GM19043 (cell line): ENCODE data around the gene STH.
"Not testable (repeated sequence)": the region's sequence is repeated elsewhere in the genome, so short reads cannot be mapped to it uniquely, and the experiment has no call there.

Experiments
- ATAC-seq: cut with Tn5 transposase; IDR thresholded peaks from one replicate; pipeline ENCODE4 v1.9.1; 2021; ENCODE audit warnings: low read depth; ENCODE audit not compliant: unreplicated experiment

The STH gene, protein sequence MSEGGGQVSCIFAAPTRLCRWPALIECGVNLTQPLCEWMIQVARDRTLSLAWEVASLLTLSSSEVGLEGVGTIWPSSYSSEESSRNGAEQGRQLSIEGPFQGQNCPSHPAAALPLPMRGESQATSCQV

DNA sequence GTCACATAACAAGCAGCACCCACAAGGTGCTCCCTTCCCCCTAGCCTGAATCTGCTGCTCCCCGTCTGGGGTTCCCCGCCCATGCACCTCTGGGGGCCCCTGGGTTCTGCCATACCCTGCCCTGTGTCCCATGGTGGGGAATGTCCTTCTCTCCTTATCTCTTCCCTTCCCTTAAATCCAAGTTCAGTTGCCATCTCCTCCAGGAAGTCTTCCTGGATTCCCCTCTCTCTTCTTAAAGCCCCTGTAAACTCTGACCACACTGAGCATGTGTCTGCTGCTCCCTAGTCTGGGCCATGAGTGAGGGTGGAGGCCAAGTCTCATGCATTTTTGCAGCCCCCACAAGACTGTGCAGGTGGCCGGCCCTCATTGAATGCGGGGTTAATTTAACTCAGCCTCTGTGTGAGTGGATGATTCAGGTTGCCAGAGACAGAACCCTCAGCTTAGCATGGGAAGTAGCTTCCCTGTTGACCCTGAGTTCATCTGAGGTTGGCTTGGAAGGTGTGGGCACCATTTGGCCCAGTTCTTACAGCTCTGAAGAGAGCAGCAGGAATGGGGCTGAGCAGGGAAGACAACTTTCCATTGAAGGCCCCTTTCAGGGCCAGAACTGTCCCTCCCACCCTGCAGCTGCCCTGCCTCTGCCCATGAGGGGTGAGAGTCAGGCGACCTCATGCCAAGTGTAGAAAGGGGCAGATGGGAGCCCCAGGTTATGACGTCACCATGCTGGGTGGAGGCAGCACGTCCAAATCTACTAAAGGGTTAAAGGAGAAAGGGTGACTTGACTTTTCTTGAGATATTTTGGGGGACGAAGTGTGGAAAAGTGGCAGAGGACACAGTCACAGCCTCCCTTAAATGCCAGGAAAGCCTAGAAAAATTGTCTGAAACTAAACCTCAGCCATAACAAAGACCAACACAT, at the start of gene STH:
Gene STH, plus strand, starts transcription at position 264 of the 913 bp plus-strand sequence. Its CDS starts 30 bp downstream, at position 294.
- ATAC-seq: no peak

DNA sequence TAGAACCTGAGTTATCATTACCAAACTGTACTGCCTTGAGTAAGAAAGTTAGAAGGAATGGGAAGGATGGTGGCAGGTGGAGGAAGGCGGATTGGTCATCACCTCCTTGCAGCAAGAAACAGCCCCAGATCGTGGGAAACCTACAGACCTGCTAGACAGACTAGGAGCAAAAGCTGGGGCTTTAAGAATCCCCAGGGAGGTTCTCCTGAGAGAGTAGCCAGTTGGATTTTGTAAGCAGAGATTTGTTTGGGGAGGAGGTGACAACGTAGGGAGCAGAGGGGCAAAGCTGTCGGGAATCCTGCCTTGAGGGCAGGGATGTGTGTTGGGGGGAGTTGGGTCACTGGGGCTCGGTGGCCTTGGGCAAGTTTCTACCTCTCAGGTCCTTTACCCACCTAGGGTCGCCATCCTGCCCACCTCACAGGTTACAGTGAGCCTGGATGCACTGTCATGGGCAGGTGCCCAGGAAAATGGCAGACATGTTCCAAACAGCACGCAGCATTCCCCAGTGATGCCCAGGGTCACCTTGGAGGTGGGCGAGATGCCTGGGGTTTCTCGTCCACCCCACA, 49.2 kb upstream of the STH start:
- ATAC-seq: no peak

DNA sequence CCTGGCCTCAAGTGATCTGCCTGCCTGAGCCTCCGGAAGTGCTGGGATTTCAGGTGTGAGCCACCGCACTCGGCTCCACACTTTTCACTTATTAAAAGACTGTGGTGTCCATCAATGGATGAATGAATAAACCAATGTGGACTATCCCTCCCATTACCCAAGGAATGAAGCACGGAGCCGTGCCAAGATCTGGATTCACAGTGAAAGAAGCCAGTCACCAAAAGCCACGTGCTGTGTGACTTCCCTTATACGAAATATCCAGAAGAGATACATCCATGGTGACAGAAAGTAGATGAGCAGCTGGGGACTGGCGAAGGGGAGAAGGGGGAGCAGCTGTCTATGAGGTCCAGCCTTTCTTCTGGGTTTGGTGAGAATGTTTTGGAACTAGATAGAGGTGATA, 48.2 kb upstream of the STH start:
- ATAC-seq: no peak

DNA sequence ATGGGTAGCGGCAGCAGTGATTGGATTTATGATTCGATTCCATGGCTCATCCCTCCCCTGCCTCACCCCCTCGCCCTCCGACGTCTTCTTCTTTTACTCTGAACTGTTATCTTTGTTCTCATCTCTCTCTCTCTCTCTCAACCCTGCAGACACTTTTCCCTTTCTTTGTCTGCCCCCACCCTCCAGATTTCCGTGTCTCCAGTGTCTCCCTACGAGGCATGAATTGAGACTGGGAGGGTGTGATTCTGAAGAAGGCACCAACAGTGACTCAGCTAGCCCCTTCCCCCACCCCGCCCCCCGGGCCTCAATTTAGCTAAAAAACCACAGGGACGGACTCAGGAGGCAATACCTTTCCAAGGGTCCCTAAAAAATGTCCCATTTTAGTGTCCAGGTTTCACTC, 47.6 kb upstream of the STH start:
- ATAC-seq: no peak

DNA sequence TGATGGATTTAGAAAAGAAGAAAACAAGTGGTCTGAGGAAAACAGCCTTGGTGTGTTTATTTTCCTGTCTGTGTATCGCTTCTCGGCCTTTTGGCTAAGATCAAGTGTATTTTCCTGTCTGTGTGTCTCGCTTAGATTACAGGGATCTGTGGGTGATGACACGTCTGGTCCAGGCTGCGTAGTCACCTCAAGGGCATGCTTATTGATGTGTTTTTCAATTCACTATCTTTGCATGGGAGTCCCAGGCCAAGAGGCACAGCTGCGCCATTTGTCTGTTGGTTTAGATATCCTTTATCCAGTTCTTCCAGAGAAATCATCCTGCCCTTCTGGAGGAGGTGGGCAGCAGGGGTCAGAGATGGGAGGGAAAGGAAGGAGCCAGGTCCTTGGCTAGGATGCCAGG, 47.1 kb upstream of the STH start:
- ATAC-seq: no peak

DNA sequence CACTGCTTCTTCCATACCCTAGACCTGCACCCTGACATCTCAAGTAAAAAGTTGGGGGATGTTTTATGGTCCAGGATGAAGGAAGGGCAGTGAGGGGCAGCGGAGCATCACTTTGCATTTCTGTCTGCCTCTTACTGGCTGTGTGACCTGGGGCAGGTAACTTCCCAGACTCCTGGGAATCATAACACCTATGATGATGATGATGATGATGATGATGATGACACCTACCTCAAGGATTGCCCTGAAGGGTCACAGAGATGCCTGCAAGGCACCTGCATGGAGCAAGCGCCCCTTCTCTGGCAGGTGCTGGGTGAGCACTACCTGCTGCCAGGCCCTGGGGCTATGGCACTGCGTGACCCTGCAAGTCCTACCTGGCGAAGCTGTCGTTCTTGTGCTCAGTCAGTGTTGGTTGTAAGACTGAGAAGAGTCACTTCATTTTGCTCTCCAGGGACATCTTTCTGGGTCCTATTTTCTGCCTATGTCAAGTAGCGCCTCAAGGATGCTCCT, 46.2 kb upstream of the STH start:
- ATAC-seq: no peak

DNA sequence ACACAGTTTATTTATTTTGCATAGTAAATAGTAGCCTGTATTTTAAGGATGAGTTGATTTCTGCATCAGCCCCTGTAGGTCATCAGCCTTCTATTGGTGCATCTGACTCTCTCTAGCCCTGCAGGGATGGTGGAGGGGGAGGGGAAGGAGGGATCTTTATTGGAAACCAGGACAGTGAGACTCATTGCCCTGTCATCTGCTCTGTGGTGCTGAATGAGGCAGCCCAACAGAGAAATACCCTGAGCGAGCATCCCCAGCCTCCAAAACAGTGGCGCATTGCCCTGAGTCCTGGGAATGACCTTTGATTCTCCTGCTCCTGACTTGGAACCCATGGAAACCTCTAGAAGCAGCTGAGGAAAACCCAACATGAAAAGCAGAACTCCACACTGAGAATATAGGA, 45.5 kb upstream of the STH start:
- ATAC-seq: no peak

DNA sequence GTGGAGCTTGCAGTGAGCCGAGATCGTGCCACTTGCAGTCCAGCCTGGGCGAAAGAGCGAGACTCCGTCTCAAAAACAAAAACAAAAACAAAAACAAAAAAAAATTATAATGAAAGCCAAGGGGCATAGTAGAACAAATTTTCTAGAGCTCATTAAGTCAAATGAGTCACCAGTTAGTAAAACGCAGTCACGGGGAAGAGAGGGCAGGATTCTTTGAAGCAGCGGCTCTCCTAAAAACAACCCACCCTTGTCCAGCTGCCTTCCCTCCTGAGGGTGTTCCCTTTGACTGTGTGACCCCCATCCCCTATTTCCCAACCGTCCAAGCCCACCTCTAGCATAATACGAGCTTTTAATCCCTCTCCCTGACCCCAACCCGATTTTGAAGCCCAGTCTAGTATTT, 44.1 kb upstream of the STH start:
- no peak for ATAC-seq

DNA sequence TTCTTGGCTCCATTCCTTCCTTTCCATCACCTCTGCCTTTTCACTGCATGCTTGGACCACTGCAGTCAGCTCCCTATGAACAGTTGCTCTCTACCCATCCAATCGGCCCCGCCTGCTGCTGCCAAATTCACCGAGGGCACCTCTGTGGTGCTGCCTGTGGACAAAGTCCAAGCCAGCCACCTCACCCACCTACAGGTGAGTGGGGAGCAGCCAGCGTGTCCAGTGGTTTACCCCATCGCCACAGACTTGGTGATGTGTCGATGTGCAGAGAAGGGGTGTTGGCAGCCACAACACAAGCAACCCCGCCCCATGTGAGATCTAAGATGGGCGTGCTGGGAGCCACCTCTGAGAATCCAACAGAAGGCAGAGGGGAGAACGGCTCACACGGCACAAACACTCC, 43.7 kb upstream of the STH start:
- ATAC-seq: no peak

DNA sequence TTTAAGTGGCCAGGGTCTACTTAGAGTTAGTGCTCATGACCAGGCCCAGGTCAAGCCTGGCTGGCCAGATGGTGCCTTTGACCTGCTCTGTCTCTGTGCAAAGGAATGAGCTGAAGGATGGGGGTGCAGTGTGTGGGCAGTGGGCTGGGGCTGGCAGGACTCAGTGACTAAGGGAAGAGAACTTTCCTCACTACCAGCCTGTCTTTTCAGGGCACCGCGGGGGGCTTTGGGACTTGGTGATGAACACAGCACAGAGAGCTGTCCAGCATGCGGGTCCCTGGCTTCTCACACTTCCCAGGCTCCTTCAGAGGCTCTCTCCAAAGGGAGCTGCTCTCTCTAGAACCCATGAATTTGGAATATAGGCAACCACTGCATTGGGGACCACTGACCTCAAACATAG, 43.0 kb upstream of the STH start:
- no peak for ATAC-seq

DNA sequence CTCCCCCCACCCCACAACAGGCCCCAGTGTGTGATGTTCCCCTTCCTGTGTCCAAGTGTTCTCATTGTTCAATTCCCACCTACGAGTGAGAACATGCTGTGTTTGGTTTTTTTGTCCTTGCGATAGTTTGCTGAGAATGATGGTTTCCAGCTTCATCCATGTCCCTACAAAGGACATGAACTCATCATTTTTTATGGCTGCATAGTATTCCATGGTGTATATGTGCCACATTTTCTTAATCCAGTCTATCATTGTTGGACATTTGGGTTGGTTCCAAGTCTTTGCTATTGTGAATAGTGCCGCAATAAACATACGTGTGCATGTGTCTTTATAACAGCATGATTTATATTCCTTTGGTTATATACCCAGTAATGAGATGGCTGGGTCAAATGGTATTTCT, 42.3 kb upstream of the STH start:
- not testable (repeated sequence) for ATAC-seq

DNA sequence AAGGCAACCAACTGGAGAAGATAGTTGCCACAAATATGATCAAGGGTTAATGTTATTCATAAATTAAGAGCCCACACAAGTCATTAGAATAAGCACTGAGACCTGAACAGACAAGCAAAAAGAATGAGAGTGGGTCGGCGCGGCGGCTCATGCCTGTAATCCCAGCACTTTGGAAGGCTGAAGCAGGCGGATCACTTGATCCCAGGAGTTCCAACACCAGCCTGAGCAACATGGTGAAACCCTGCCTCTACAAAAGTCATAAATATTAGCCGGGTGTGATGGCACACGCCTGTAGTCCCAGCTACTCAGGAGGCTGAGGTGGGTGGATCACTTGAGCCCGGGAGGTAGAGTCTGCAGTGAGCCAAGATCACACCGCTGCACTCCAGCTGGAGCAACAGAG, 40.7 kb upstream of the STH start:
- no peak for ATAC-seq

DNA sequence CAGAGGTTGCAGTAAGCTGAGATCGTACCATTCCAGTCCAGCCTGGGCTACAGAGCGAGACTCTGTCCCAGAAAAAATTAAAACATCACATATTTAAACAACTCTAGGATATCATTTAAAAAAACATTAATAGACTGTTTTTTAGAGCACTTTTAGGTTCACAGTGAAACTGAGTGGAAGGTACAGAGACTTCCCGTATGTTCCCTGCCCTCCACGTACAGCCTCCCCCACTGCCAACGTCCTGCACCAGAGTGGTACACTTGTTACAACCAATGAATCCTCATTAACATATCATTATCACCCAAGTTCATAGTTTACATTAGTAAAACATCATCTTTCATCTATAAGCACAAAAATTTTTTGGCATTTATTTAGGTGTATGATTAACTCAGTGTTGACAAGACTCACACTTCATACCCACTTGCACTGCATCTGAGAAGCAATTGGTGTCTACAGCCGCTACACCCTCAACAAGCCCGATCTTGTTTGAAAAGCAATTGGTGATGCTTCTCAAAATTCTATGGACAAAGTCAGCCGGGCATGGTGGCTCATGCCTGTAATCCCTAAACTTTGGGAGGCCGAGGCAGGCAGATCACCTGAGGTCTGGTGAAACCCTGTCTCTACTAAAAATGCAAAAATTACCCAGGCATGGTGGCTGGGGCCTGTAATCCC, 39.9 kb upstream of the STH start:
- no peak for ATAC-seq

DNA sequence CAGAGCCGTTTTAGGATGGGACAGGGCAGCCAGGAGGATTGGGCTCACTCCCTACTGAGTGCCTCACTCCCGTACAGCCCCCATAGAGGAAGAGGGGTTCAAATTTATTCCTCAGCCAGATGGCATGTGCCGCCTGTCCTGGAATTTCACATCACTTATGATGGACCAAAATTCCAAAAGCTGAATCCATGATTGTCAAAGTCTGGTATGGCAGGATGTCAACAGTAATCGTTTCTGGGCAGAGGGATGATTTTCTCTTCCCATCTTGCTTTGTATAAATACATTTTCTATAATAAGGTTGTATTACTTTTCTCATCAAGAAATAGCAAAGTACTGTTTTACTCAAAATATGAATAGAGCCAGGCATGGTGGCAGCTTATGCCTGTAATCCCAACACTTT, 38.7 kb upstream of the STH start:
- ATAC-seq: no peak

DNA sequence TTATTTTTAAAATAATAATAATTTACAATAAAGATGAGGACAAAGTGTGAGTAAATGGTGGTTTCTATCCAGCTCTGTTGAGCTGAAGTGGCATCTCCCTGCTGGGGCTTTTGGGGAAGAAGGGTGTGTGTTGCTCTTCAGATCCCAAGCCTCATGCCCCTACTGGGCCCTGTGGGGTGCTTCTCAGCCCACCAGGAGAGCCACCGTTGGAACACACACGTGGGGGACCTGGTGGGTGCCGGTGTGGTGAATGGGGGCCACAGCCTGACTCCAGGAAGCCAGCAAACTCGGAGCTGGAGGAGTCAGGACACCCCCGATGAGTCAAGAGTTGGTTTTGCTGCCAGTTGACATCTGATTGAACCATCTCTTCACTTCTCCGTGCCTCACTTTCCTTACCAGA, 37.8 kb upstream of the STH start:
- ATAC-seq: no peak

DNA sequence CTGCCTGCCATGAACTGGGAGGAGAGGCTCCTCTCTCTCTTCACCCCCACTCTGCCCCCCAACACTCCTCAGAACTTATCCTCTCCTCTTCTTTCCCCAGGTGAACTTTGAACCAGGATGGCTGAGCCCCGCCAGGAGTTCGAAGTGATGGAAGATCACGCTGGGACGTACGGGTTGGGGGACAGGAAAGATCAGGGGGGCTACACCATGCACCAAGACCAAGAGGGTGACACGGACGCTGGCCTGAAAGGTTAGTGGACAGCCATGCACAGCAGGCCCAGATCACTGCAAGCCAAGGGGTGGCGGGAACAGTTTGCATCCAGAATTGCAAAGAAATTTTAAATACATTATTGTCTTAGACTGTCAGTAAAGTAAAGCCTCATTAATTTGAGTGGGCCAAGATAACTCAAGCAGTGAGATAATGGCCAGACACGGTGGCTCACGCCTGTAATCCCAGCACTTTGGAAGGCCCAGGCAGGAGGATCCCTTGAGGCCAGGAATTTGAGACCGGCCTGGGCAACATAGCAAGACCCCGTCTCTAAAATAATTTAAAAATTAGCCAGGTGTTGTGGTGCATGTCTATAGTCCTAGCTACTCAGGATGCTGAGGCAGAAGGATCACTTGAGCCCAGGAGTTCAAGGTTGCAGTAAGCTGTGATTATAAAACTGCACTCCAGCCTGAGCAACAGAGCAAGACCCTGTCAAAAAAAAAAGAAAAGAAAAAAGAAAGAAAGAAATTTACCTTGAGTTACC, 36.7 kb upstream of the STH start:
- ATAC-seq: no peak

DNA sequence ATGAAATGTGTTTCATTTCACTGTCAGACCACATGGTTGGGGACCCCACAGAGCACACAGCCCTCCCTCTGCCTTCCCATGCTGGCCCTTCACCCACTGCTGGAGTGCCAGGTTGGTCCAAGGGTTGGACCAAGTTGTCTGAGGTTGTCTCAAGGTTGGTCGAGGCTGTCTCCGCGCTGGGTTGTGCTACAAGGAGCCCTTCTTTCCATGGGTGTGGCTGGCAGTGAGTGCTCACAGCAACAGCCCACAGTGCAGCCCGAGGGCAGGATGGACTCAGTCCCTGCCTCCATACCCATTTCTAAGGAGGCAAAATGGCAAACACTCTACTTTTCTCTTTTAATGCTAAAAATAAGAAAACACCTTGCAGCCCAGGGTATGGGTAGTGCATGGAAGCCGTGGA, 35.8 kb upstream of the STH start:
- no peak for ATAC-seq

DNA sequence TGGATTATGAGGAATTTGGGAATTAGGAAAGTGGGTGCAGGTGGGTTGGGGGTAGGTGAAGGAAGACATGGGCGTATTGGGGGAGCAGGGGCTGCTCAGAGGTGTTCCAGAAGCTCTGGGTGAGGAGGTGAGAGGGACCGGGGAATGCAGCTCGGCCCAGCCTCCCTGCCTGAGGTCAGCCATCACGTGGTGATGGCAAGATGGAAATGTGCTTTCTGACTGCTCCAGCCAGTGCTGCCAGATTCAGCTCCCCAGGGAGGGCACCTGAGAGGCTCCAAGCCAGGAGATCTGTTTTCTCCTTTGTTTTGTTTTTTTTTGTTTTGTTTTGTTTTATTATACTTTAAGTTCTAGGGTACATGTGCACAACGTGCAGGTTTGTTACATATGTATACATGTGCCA, 35.2 kb upstream of the STH start:
- ATAC-seq: no peak

DNA sequence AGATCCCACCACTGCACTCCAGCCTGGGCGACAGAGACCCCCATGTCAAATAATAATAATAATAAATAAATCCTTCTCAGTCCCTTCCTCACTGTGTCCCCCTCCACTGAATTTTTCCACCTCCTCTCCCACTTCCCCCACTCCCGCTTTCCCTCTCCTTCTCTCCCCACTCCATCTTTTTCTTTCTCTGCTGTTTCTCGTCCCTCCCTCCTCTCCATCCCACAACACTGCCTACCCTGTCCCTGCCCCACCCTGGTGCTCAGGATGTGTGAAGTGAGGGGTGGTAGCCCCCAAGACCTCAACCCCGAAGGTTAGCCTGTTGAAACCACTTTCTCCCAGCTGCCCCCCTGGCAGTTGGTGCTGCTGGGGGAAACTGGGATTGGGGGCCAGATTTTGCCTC, 34.4 kb upstream of the STH start:
- ATAC-seq: no peak

DNA sequence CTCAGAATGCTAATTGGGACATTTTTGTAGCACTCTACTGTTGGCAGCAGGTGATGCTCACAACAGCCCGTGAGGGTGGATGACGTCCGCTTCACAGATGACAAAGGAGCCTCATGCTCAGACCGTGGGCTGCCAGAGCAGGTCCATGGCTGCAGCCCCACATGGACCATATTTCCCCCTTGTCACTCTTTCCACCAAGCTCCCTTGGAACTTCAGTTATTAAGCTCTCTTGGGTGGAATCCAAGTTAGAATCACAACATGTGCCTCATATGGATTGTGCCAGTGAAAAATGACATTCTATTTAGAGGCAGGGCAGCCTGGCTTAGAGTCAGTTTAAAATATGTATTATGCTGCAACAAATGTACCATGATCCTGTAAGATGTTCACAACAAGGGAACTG, 33.2 kb upstream of the STH start:
- ATAC-seq: no peak
